Neural progenitor cell (in vitro differentiated cells): ENCODE data around the gene TPPP. TPM values are rescaled to one million over a fixed set of nuclear protein-coding genes. Genes with fewer than 3 reads are reported as not detected.
"Not testable (repeated sequence)": the region's sequence is repeated elsewhere in the genome, so short reads cannot be mapped to it uniquely, and the experiment has no call there.

Experiments
- DNase-seq: peaks from one replicate; pipeline ENCODE4 v3.0.0-alpha.2; 2016; ENCODE audit warnings: low spot score
- H2AFZ ChIP-seq: fragments of 200-600 bp; sonication (generic); replicated peaks from 2 replicates; pipeline ENCODE4 v1.6.1; 2016; ENCODE audit warnings: antibody characterized with exemption
- H3F3A ChIP-seq: fragments of 200-600 bp; sonication (generic); 2 replicates; pipeline ENCODE4 v1.6.1; 2016; ENCODE audit warnings: antibody characterized with exemption, low read depth
- H3K27ac ChIP-seq: fragments of 200-600 bp; sonication (generic); 2 replicates; pipeline ENCODE4 v1.5.1; 2016; ENCODE audit warnings: mild to moderate bottlenecking
- H3K27me3 ChIP-seq: fragments of 200-600 bp; sonication (generic); 2 replicates; pipeline ENCODE4 v1.6.1; 2016; ENCODE audit warnings: mild to moderate bottlenecking, moderate library complexity
- H3K36me3 ChIP-seq: fragments of 200-600 bp; sonication (generic); 2 replicates; pipeline ENCODE4 v1.5.1; 2016
- H3K4me1 ChIP-seq: fragments of 200-600 bp; sonication (generic); 2 replicates; pipeline ENCODE4 v1.6.1; 2016; ENCODE audit warnings: mixed run types
- H3K4me2 ChIP-seq: fragments of 200-600 bp; sonication (generic); 2 replicates; pipeline ENCODE4 v1.6.1; 2016
- H3K4me3 ChIP-seq: fragments of 200-600 bp; sonication (generic); 2 replicates; pipeline ENCODE4 v1.5.1; 2016
- H3K79me2 ChIP-seq: fragments of 200-600 bp; sonication (generic); 2 replicates; pipeline ENCODE4 v1.6.1; 2016; ENCODE audit warnings: low read depth
- H3K9ac ChIP-seq: fragments of 200-600 bp; sonication (generic); 2 replicates; pipeline ENCODE4 v1.6.1; 2016
- H3K9me3 ChIP-seq: fragments of 200-600 bp; sonication (generic); 2 replicates; pipeline ENCODE4 v1.5.1; 2016; ENCODE audit warnings: low read depth
- H4K20me1 ChIP-seq: fragments of 200-600 bp; sonication (generic); 2 replicates; pipeline ENCODE4 v1.6.1; 2016; ENCODE audit warnings: low read depth
- H3K27ac Mint-ChIP-seq: 3 replicates; pipeline ENCODE4 v1.8.0; 2021; ENCODE audit warnings: mixed read lengths
- H3K27me3 Mint-ChIP-seq: 2 replicates; pipeline ENCODE4 v1.8.0; 2022; ENCODE audit warnings: low read depth, mild to moderate bottlenecking, inconsistent platforms, moderate library complexity, mixed read lengths; ENCODE audit not compliant: insufficient read depth
- H3K36me3 Mint-ChIP-seq: 3 replicates; pipeline ENCODE4 v1.8.0; 2021; ENCODE audit warnings: mixed read lengths
- H3K4me1 Mint-ChIP-seq: 3 replicates; pipeline ENCODE4 v1.8.0; 2021; ENCODE audit warnings: mixed read lengths
- H3K4me3 Mint-ChIP-seq: 3 replicates; pipeline ENCODE4 v1.8.0; 2021; ENCODE audit warnings: mild to moderate bottlenecking, moderate library complexity, mixed read lengths
- H3K9me3 Mint-ChIP-seq: 3 replicates; pipeline ENCODE4 v1.8.0; 2020; ENCODE audit warnings: mixed read lengths
- total RNA-seq: library from RNA; depleted of rRNA; stranded (reverse); fragments of >200 nt; gene quantifications from 2 replicates; pipeline ENCODE4 v1.2.3, GENCODE V29; 2015; ENCODE audit warnings: low replicate concordance

TPPP gene
- total RNA-seq, 1 donor from 2014 or later, result not detected

DNA sequence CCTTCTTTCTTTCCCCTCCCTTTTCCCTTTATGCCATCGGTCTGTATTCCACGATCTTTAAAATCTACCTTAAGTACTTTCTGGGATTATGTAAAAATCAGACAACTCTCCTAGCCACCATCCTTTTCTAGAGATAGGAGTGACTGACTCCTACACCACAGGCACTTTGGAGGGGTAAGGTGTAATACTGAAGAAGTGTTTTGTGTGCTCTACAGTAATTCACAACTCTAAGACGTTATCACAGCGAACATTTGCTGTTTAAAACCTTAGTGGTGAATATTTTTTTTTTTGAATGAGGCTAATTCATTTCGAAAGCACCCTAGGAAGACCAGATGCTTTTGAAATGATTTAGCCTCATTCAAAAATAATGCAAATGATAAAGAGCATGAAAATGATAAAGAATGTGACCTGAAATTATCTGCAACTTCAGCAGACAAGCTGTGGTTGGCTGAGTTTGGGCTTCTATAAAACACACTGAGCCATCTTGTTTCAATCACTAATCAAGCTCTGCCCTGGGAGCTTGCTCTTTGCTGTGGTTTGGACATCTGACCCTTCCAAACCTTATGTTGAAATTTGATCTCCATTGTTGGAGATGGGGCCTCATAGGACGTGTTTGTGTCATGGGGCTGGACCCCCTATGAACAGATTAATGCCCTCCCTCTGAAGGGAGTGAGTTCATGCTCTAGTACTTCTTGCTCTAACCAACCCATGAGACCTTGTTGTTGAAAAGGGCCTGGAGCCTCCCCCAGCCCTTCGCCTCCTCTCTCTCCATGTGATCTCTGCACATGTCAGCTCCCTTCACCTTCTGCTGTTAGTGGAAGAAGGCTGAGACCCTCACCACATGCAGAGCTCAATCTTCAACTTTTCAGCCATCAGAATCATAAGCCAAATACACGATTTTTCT is 21.3 kb upstream of the TPPP start:
- not testable (repeated sequence) for H3K4me1 Mint-ChIP-seq, H3K36me3 Mint-ChIP-seq, H3K4me3 ChIP-seq, H3K27ac Mint-ChIP-seq, DNase-seq, H3K79me2 ChIP-seq, H3K4me2 ChIP-seq, H3K36me3 ChIP-seq, H3K9ac ChIP-seq, H3F3A ChIP-seq, H3K9me3 ChIP-seq, H3K4me1 ChIP-seq, H4K20me1 ChIP-seq, H3K27ac ChIP-seq, H3K4me3 Mint-ChIP-seq, H2AFZ ChIP-seq
- peaks cover 31% of the 10 kb centered on the region for H3K27me3 ChIP-seq
- peaks cover 29% of the 10 kb centered on the region for H3K9me3 Mint-ChIP-seq
- H3K27me3 Mint-ChIP-seq, result peaks cover 17% of the 10 kb centered on the region

DNA sequence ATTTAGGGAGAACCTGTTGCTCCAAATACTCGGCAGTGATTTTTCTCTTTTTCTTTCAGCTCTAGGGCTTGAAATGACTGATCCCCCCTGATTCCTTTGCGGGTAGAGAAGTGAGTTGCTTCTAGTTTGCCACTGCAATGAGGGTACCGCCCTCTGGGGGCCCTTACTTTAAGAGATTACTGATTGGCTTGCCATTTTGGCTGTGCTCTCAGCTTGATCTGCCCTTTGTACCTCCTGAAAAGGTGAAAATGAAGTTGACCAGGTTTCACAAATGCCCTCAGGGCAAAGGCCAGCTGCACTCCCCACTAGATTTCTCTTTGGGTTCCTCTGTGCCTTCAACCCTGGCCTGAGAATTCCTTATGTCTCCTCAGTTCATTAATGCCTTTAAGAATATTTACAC is 20.5 kb upstream of the TPPP start:
- not testable (repeated sequence) for H3K4me3 Mint-ChIP-seq, H3K4me3 ChIP-seq, H3K4me1 Mint-ChIP-seq, H3F3A ChIP-seq, H3K4me1 ChIP-seq, H3K27ac Mint-ChIP-seq, H4K20me1 ChIP-seq, H3K4me2 ChIP-seq, H2AFZ ChIP-seq, H3K36me3 ChIP-seq, H3K9ac ChIP-seq, H3K36me3 Mint-ChIP-seq, H3K27ac ChIP-seq, H3K79me2 ChIP-seq, DNase-seq, H3K9me3 ChIP-seq
- H3K27me3 ChIP-seq, result peaks cover 23% of the 10 kb centered on the region
- H3K9me3 Mint-ChIP-seq, result peaks cover 25% of the 10 kb centered on the region
- peaks cover 17% of the 10 kb centered on the region for H3K27me3 Mint-ChIP-seq

DNA sequence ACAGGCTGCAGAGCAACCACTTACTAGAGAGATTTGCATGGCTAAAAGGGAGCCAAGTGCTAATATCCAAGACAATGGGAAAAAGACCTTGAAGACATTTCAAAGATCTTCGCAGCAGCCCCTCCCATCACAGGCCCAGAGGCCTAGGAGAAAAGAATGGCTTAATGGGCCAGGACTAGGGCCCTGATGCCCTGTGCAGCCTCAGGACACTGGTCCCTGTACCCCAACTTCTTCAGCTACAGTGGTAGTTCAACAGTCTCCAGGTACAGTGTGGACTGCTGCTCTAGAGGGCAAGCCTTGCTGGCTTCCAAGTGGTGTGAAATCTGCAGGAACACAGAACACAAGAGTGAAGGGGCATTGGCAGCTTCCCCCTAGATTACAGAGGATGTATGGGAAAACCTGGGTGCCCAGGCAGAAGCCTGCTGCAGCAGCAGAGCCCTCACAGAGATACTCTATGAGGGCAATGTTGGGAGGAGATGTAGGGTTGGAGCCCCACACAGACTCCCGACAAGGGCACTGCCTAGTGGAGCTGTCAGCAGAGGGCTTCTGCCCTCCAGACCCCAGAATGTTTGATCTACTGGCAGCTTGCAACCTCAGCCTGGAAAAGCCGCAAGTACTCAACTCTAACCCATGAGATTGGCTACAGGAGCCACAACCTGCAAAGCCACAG is 15.8 kb upstream of the TPPP start:
- DNase-seq, H3K27me3 Mint-ChIP-seq, H4K20me1 ChIP-seq, H3K4me2 ChIP-seq, H3K4me3 Mint-ChIP-seq, H3K79me2 ChIP-seq, H3K36me3 Mint-ChIP-seq, H3K9me3 Mint-ChIP-seq, H2AFZ ChIP-seq, H3K27ac Mint-ChIP-seq, H3K9me3 ChIP-seq, H3K27ac ChIP-seq, H3K4me1 ChIP-seq, H3K4me3 ChIP-seq, H3K9ac ChIP-seq, H3K36me3 ChIP-seq, H3F3A ChIP-seq, H3K4me1 Mint-ChIP-seq: not testable (repeated sequence)
- H3K27me3 ChIP-seq, result peaks cover 20% of the 10 kb centered on the region

DNA sequence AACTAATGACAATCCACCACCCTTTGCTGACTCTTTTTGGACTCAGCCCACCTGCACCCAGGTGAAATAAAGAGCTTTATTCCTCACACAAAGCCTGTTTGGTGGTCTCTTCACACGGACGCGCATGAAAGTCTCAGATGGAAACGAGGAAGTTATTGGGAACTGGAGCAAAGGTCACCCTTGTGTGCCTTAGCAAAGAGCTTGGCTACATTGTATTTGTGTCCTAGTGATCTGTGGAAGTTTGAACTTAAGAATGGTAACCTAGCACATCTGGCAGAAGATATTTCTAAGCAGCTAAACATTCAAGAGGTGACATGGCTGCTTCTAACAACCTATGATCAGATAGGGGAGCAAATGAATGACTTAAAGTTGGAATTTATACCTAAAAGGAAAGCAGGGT is 15.2 kb upstream of the TPPP start:
- not testable (repeated sequence) for H3K9me3 Mint-ChIP-seq, H3K27me3 Mint-ChIP-seq, H3K36me3 Mint-ChIP-seq, H3K9me3 ChIP-seq, H3K27ac Mint-ChIP-seq, H3K4me1 Mint-ChIP-seq, H3K4me1 ChIP-seq, H3K9ac ChIP-seq, H3F3A ChIP-seq, H3K4me3 ChIP-seq, H3K4me2 ChIP-seq, H2AFZ ChIP-seq, DNase-seq, H3K4me3 Mint-ChIP-seq, H3K79me2 ChIP-seq, H3K27ac ChIP-seq, H4K20me1 ChIP-seq, H3K36me3 ChIP-seq
- H3K27me3 ChIP-seq, result peaks cover 25% of the 10 kb centered on the region

DNA sequence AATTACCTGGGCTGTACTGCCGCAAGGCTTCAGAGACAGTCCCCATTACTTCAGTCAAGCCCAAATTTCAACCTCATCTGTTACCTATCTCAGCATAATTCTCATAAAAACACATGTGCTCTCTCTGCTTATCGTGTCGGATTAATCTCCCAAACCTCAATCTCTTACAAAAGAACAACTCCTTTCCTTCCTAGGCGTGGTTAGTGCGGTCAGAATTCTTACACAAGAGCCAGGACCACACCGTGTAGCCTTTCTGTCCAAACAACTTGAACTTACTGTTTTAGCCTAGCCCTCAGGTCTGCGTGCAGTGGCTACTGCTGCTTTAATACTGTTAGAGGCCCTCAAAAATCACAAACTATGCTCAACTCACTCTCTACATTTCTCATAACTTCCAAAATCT is 13.0 kb upstream of the TPPP start:
- H3K9me3 Mint-ChIP-seq, H3K4me3 Mint-ChIP-seq, H3K79me2 ChIP-seq, H3K27ac ChIP-seq, H3K9ac ChIP-seq, H3K4me2 ChIP-seq, H4K20me1 ChIP-seq, H3K27ac Mint-ChIP-seq, H3K9me3 ChIP-seq, H3F3A ChIP-seq, H3K36me3 ChIP-seq, H3K4me1 ChIP-seq, DNase-seq, H3K4me3 ChIP-seq, H2AFZ ChIP-seq, H3K36me3 Mint-ChIP-seq, H3K4me1 Mint-ChIP-seq: not testable (repeated sequence)
- peaks cover 11% of the 10 kb centered on the region for H3K27me3 Mint-ChIP-seq
- H3K27me3 ChIP-seq, result peaks cover 39% of the 10 kb centered on the region

DNA sequence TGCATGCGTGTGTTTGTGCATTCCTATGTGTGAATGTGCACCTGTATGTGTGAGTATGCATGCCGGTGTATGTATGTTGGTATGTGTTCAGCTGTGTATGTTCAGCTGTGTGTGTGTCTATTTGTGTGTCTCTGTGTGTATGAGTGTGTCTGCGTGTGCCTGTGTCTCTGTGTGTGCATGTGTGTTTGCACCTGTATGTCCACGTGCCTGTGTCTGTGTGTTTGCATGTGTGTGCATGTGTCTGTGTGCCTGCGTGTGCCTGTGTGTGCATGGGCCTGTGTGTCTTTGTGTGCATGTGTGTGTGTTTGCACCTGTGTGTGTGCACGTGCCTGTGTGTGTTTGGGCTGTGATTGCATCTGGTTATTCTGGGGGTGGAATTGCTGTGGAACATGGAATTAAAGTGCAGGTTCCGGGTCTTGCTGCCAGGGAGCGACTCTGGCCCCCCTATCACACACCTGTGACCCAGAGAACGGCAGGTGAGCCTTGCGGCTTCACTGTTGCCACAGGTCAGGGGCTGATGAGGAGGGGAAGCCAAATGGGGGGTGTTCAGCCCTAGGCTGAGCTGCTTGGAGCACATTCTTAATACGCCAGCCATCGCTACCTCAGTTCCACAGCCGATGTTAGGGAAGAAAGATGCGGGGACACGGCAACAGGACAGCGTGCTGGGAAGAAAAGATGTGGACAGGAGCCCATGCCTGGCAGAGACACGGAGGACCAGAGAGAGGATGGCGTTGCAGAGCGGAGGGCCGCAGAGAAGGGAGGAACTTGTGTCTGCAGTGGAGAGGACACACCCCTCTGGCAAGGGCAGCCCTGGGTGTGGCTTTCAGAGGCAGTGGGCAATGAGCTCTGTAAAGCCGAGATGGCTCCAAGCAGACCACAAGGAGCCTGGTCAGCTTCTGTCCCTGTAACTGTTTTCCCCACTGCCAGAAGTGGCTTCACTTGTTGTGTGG is 3.9 kb upstream of the TPPP start:
- not testable (repeated sequence) for H4K20me1 ChIP-seq, H3K9ac ChIP-seq, H3K4me3 ChIP-seq, H3K27ac ChIP-seq, H3K4me3 Mint-ChIP-seq, H3K79me2 ChIP-seq, H3K4me1 Mint-ChIP-seq, H3K36me3 Mint-ChIP-seq, H3K36me3 ChIP-seq, H3K4me1 ChIP-seq, DNase-seq, H3F3A ChIP-seq, H2AFZ ChIP-seq, H3K27me3 Mint-ChIP-seq, H3K4me2 ChIP-seq, H3K9me3 ChIP-seq
- Mint-ChIP-seq H3K9me3 (peaks cover 14% of the 10 kb centered on the region), H3K27ac (peak overlapping the region; percentile 47)
- peaks cover 58% of the 10 kb centered on the region for H3K27me3 ChIP-seq

DNA sequence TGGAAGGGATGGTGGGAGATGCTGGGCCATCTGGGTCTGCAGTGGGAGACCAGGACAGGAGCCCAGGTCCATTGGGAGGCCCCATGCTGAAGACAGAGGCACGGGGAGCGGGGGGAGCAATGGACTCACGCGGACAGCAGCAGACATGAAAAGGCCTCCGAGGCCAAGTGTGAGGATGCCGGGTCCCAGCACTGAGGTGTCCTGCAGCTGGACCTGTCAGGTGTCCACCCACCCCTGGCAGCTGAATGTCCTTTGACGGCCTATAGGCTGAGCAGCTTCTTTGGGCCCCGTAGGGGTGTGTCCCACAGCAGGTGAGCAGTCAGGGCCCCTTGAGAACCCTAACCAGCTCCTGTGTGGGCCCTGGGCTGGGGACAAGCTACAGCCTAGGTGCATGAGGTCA is 3.0 kb upstream of the TPPP start:
- H3K27ac Mint-ChIP-seq, H3K79me2 ChIP-seq, H3K4me3 ChIP-seq, DNase-seq, H4K20me1 ChIP-seq, H3K36me3 Mint-ChIP-seq, H3K9ac ChIP-seq, H3K9me3 ChIP-seq, H3K4me1 ChIP-seq, H3K4me2 ChIP-seq, H3K4me3 Mint-ChIP-seq, H3K36me3 ChIP-seq, H3K4me1 Mint-ChIP-seq, H3K27me3 Mint-ChIP-seq, H3K27ac ChIP-seq, H3F3A ChIP-seq, H2AFZ ChIP-seq: not testable (repeated sequence)
- peaks cover 14% of the 10 kb centered on the region for H3K9me3 Mint-ChIP-seq
- H3K27me3 ChIP-seq, result peaks cover 57% of the 10 kb centered on the region
